Calu3 (cell line): ENCODE data around the gene BBLN. TPM values are rescaled to one million over a fixed set of nuclear protein-coding genes. Genes with fewer than 3 reads are reported as not detected.
A peak's percentile ranks its signal among the peaks of the same experiment; 100 is the strongest.

ENCODE experiments used
- BruUV-seq: library from RNA; stranded (reverse); fragments of 400-500 nt; replicated peaks from 2 replicates; lab custom pipeline; 2021; lab: Mats Ljungman, UMichigan
- CTCF ChIA-PET: fragments of 300-600 bp; sonication (Branson Sonifier 250); formaldehyde crosslinking; loops from one replicate; lab custom pipeline; 2022; ENCODE audit warnings: antibody characterized with exemption; lab: Charles Lee
- DNase-seq: peaks from one replicate; pipeline ENCODE4 v3.0.0; 2022
- H3K27ac Mint-ChIP-seq: one replicate; pipeline ENCODE4 v1.8.0; 2022; ENCODE audit warnings: mixed read lengths; ENCODE audit not compliant: unreplicated experiment
- H3K27me3 Mint-ChIP-seq: one replicate; pipeline ENCODE4 v1.8.0; 2022; ENCODE audit warnings: mixed read lengths; ENCODE audit not compliant: unreplicated experiment
- H3K36me3 Mint-ChIP-seq: one replicate; pipeline ENCODE4 v1.8.0; 2022; ENCODE audit warnings: mild to moderate bottlenecking, moderate library complexity, mixed read lengths; ENCODE audit not compliant: insufficient read depth, unreplicated experiment
- H3K4me1 Mint-ChIP-seq: one replicate; pipeline ENCODE4 v1.8.0; 2022; ENCODE audit warnings: mild to moderate bottlenecking, low read depth, mixed read lengths; ENCODE audit not compliant: unreplicated experiment
- H3K4me3 Mint-ChIP-seq: one replicate; pipeline ENCODE4 v1.8.0; 2022; ENCODE audit warnings: mild to moderate bottlenecking, low read depth, moderate library complexity, mixed read lengths; ENCODE audit not compliant: unreplicated experiment
- H3K9me3 Mint-ChIP-seq: one replicate; pipeline ENCODE4 v1.8.0; 2022; ENCODE audit warnings: low read depth, mixed read lengths; ENCODE audit not compliant: unreplicated experiment
- CTCF ChIP-seq: fragments of 200-600 bp; IDR thresholded peaks from one replicate; pipeline ENCODE4 v1.8.0; 2022; ENCODE audit warnings: antibody characterized with exemption; ENCODE audit not compliant: unreplicated experiment
- intact Hi-C: fragments of 100-400 bp; cut with micrococcal nuclease; formaldehyde crosslinking; loops from one replicate; pipeline ENCODE4 v1.10.0; 2022; ENCODE audit not compliant: unreplicated experiment
- total RNA-seq: library from RNA; stranded (reverse); gene quantifications from 2 replicates; pipeline ENCODE4 v1.2.3, GENCODE V29; 2022

BBLN gene
- total RNA-seq, 1 experiment from 2014 or later, result 82.3 TPM

- DNase-seq, result no peak
- Mint-ChIP-seq H3K9me3 (no peaks in the 10 kb centered on the region), H3K36me3 (peaks cover 49% of the 10 kb centered on the region), H3K4me3 (peak overlapping the region; percentile 87), H3K4me1 (no peaks in the 10 kb centered on the region), H3K27me3 (no peaks in the 10 kb centered on the region), H3K27ac (no peak overlapping the region)
- no peak for TF ChIP-seq CTCF
- CTCF ChIA-PET, result interaction anchor here (1.1 kb wide), 1 partner anchor 65 kb away, joined by 4 read pairs; no protein-coding TSS in a partner anchor
- BruUV-seq, result no TSS peak
- intact Hi-C loops, result no loop called here
Measured at GRCh38 chr9:128190013-128190412, 29.9 kb downstream of the BBLN start.

- CTCF ChIA-PET, result interaction anchor here (1.1 kb wide), 1 partner anchor 66 kb away, joined by 4 read pairs; no protein-coding TSS in a partner anchor
- H3K27me3 Mint-ChIP-seq, result no peaks in the 10 kb centered on the region
- peak overlapping the region; percentile 50 for H3K27ac Mint-ChIP-seq
- peak overlapping the region; percentile 87 for H3K4me3 Mint-ChIP-seq
- no peak for TF ChIP-seq CTCF
- intact Hi-C loops, result no loop called here
- H3K36me3 Mint-ChIP-seq, result peaks cover 43% of the 10 kb centered on the region
- H3K4me1 Mint-ChIP-seq, result no peaks in the 10 kb centered on the region
- BruUV-seq, result no TSS peak
- H3K9me3 Mint-ChIP-seq, result no peaks in the 10 kb centered on the region
- DNase-seq, result no peak
Measured at GRCh38 chr9:128190516-128191405, 30.7 kb downstream of the BBLN start.

GRCh38 chr9:128191406-128192046 is 31.5 kb downstream of the BBLN start, which contains the start of gene CIZ1:
CIZ1 (minus strand) TSS chr9:128191572; CDS start chr9:128190857, 715 bp downstream.
- H3K27ac Mint-ChIP-seq, result peak within 1 kb of the TSS; percentile 50
- BruUV-seq, result no TSS peak
- no peaks in the 10 kb centered on the region for H3K27me3 Mint-ChIP-seq
- peaks cover 43% of the 10 kb centered on the region for H3K36me3 Mint-ChIP-seq
- no peaks in the 10 kb centered on the region for H3K9me3 Mint-ChIP-seq
- intact Hi-C loops, result no loop called here
- peak; percentile 54 for TF ChIP-seq CTCF
- no peaks in the 10 kb centered on the region for H3K4me1 Mint-ChIP-seq
- H3K4me3 Mint-ChIP-seq, result peak within 1 kb of the TSS; percentile 87
- DNase-seq, result peak; percentile 78
- CTCF ChIA-PET, result interaction anchor here (0.7 kb wide), 1 partner anchor 66 kb away, joined by 3 read pairs; no protein-coding TSS in a partner anchor

GRCh38 chr9:128192601-128193371 is 32.7 kb downstream of the BBLN start:
- CTCF ChIA-PET, result interaction anchor here (0.6 to 0.9 kb wide), 4 partner anchors 9 to 1585 kb away, joined by 3 read pairs; no protein-coding TSS in a partner anchor
- intact Hi-C loops, result no loop called here

More at GRCh38 chr9:128192601-128193371, 32.7 kb downstream of the BBLN start:
- no peaks in the 10 kb centered on the region for H3K4me1 Mint-ChIP-seq
- peak; percentile 87 for DNase-seq
- H3K4me3 Mint-ChIP-seq, result peak overlapping the region; percentile 87
- peaks cover 41% of the 10 kb centered on the region for H3K36me3 Mint-ChIP-seq
- H3K9me3 Mint-ChIP-seq, result no peaks in the 10 kb centered on the region
- TF ChIP-seq CTCF, result no peak
- H3K27me3 Mint-ChIP-seq, result no peaks in the 10 kb centered on the region
- no TSS peak for BruUV-seq
- H3K27ac Mint-ChIP-seq, result peak overlapping the region; percentile 83
